Measurements from ENCODE around the gene CREG2.

GRCh38 chr2:101374821-101375561 is 12.3 kb downstream of the CREG2 start:
- no peak for TF ChIP-seq CTCF (IDR thresholded peaks at IDR 0.05)
- TF ChIP-seq POLR2A (IDR thresholded peaks at IDR 0.05): no peak

All from esophagus squamous epithelium (tissue), 4 donors.